Neural progenitor cell (in vitro differentiated cells): Measurements from ENCODE around the gene SPRR2A. TPM values are rescaled to one million over a fixed set of nuclear protein-coding genes. Genes with fewer than 3 reads are reported as not detected.
"Not testable (repeated sequence)": the region's sequence is repeated elsewhere in the genome, so short reads cannot be mapped to it uniquely, and the experiment has no call there.

Source experiments
- DNase-seq: peaks from one replicate; pipeline ENCODE4 v3.0.0-alpha.2; 2016; ENCODE audit warnings: low spot score
- H2AFZ ChIP-seq: fragments of 200-600 bp; sonication (generic); replicated peaks from 2 replicates; pipeline ENCODE4 v1.6.1; 2016; ENCODE audit warnings: antibody characterized with exemption
- H3F3A ChIP-seq: fragments of 200-600 bp; sonication (generic); 2 replicates; pipeline ENCODE4 v1.6.1; 2016; ENCODE audit warnings: antibody characterized with exemption, low read depth
- H3K27ac ChIP-seq: fragments of 200-600 bp; sonication (generic); 2 replicates; pipeline ENCODE4 v1.5.1; 2016; ENCODE audit warnings: mild to moderate bottlenecking
- H3K27me3 ChIP-seq: fragments of 200-600 bp; sonication (generic); 2 replicates; pipeline ENCODE4 v1.6.1; 2016; ENCODE audit warnings: mild to moderate bottlenecking, moderate library complexity
- H3K36me3 ChIP-seq: fragments of 200-600 bp; sonication (generic); 2 replicates; pipeline ENCODE4 v1.5.1; 2016
- H3K4me1 ChIP-seq: fragments of 200-600 bp; sonication (generic); 2 replicates; pipeline ENCODE4 v1.6.1; 2016; ENCODE audit warnings: mixed run types
- H3K4me2 ChIP-seq: fragments of 200-600 bp; sonication (generic); 2 replicates; pipeline ENCODE4 v1.6.1; 2016
- H3K4me3 ChIP-seq: fragments of 200-600 bp; sonication (generic); 2 replicates; pipeline ENCODE4 v1.5.1; 2016
- H3K79me2 ChIP-seq: fragments of 200-600 bp; sonication (generic); 2 replicates; pipeline ENCODE4 v1.6.1; 2016; ENCODE audit warnings: low read depth
- H3K9ac ChIP-seq: fragments of 200-600 bp; sonication (generic); 2 replicates; pipeline ENCODE4 v1.6.1; 2016
- H3K9me3 ChIP-seq: fragments of 200-600 bp; sonication (generic); 2 replicates; pipeline ENCODE4 v1.5.1; 2016; ENCODE audit warnings: low read depth
- H4K20me1 ChIP-seq: fragments of 200-600 bp; sonication (generic); 2 replicates; pipeline ENCODE4 v1.6.1; 2016; ENCODE audit warnings: low read depth
- H3K27ac Mint-ChIP-seq: 3 replicates; pipeline ENCODE4 v1.8.0; 2021; ENCODE audit warnings: mixed read lengths
- H3K27me3 Mint-ChIP-seq: 2 replicates; pipeline ENCODE4 v1.8.0; 2022; ENCODE audit warnings: low read depth, mild to moderate bottlenecking, inconsistent platforms, moderate library complexity, mixed read lengths; ENCODE audit not compliant: insufficient read depth
- H3K36me3 Mint-ChIP-seq: 3 replicates; pipeline ENCODE4 v1.8.0; 2021; ENCODE audit warnings: mixed read lengths
- H3K4me1 Mint-ChIP-seq: 3 replicates; pipeline ENCODE4 v1.8.0; 2021; ENCODE audit warnings: mixed read lengths
- H3K4me3 Mint-ChIP-seq: 3 replicates; pipeline ENCODE4 v1.8.0; 2021; ENCODE audit warnings: mild to moderate bottlenecking, moderate library complexity, mixed read lengths
- H3K9me3 Mint-ChIP-seq: 3 replicates; pipeline ENCODE4 v1.8.0; 2020; ENCODE audit warnings: mixed read lengths
- CTCF ChIP-seq: fragments of 200-600 bp; sonication (generic); IDR thresholded peaks from 2 replicates; pipeline ENCODE4 v1.5.1; 2017; ENCODE audit warnings: antibody characterized with exemption, mild to moderate bottlenecking
- EZH2 ChIP-seq: fragments of 200-600 bp; sonication (generic); IDR thresholded peaks from 2 replicates; pipeline ENCODE4 v1.6.1; 2017; ENCODE audit warnings: antibody characterized with exemption, mild to moderate bottlenecking, moderate library complexity
- EZH2phosphoT487 ChIP-seq: fragments of 200-600 bp; sonication (generic); IDR thresholded peaks from 2 replicates; pipeline ENCODE4 v1.6.1; 2017; ENCODE audit warnings: antibody characterized with exemption
- total RNA-seq: library from RNA; depleted of rRNA; stranded (reverse); fragments of >200 nt; gene quantifications from 2 replicates; pipeline ENCODE4 v1.2.3, GENCODE V29; 2015; ENCODE audit warnings: low replicate concordance

The SPRR2A gene
- total RNA-seq, 1 donor from 2014 or later = not detected

DNA sequence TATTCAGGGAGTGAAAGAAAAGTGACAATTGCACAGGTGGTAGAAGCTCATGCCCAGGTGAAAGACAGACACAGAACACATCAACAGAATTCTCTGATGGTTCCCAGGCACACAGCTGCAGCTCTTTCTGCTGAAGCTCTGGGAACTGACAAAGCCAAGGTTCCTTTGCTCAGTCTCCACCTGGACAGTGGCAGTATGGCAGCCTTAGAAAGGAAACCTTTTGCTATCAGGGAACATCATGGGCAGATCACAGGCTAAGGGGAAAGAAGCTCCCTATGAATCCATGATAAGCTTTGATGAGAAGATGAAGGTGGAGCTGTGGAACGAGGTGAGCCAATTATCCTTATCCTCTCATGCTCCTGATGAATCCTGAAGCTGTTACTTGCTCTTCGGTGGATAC, 12.9 kb upstream of the SPRR2A start:
- H3K9me3 Mint-ChIP-seq = no peaks in the 10 kb centered on the region
- Histone ChIP-seq H3K79me2 (no peaks in the 10 kb centered on the region), H3K4me2 (no peak overlapping the region), H3K27ac (no peak overlapping the region), H4K20me1 (no peaks in the 10 kb centered on the region), H3K36me3 (no peaks in the 10 kb centered on the region), H3K9ac (no peak overlapping the region), H2AFZ (no peak overlapping the region), H3K4me3 (no peak overlapping the region), H3K4me1 (no peaks in the 10 kb centered on the region), H3K27me3 (no peaks in the 10 kb centered on the region), H3K9me3 (peaks cover 12% of the 10 kb centered on the region), H3F3A (no peaks in the 10 kb centered on the region)
- DNase-seq = no peak
- H3K27ac Mint-ChIP-seq = no peak overlapping the region
- H3K4me3 Mint-ChIP-seq = no peak overlapping the region
- H3K27me3 Mint-ChIP-seq = no peaks in the 10 kb centered on the region
- H3K36me3 Mint-ChIP-seq = no peaks in the 10 kb centered on the region
- H3K4me1 Mint-ChIP-seq = no peaks in the 10 kb centered on the region
- TF ChIP-seq EZH2 = no peak
- TF ChIP-seq CTCF = no peak
- TF ChIP-seq EZH2phosphoT487 = no peak

DNA sequence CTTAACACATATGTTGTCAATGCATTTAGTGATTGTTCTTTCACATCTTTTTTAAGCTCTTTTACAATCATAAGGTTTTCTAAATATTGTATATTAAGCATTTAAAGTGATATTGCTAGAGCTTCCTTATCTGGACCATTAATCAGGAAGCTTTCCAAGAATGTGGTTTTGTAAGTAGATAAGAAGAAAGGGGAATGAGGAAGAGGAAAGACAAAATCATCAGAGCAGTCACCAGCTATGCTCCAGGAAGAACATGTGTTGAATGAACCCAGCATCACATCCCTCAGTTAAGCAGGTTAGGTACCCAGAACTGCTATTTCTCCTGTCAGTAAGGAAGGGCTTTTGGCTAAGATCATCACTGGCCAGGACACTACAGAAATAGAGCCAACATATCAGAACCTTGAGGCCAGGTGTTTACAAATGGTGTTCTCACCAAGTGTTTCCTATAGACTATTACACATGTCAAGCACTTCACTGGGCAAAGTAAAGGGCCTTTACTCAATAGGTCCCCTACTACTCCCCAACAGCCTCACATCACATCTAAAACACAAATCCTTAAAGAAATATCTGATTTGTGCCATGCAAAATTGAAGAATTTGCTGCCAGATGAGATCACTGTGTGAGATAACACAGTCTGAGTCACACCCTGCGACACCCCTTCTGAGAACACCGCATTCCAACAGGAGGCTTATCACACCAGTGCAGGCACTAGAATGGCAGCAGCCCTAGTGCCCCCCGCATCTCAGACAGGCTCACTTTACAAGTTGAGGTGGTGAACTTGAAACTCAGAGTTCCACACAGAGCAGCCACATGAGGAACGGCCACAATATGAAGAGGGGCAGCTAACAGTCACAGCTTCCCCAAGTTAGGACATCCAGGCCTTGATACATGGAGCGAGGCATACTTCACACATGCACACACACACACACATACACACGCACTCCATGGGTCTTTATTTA, 1.8 kb upstream of the SPRR2A start:
- no peaks in the 10 kb centered on the region for H3K27me3 Mint-ChIP-seq
- Histone ChIP-seq H3K27ac (no peak overlapping the region), H3K4me2 (no peak overlapping the region), H3K79me2 (no peaks in the 10 kb centered on the region), H3K4me3 (no peak overlapping the region), H2AFZ (no peak overlapping the region), H3F3A (no peaks in the 10 kb centered on the region), H3K9ac (no peak overlapping the region), H3K27me3 (no peaks in the 10 kb centered on the region), H3K9me3 (peaks cover 9% of the 10 kb centered on the region), H3K36me3 (no peaks in the 10 kb centered on the region), H3K4me1 (no peaks in the 10 kb centered on the region), H4K20me1 (no peaks in the 10 kb centered on the region)
- no peaks in the 10 kb centered on the region for H3K9me3 Mint-ChIP-seq
- H3K36me3 Mint-ChIP-seq = no peaks in the 10 kb centered on the region
- DNase-seq = no peak
- H3K27ac Mint-ChIP-seq = no peak overlapping the region
- TF ChIP-seq CTCF (no peak), EZH2 (no peak), EZH2phosphoT487 (no peak)
- no peak overlapping the region for H3K4me3 Mint-ChIP-seq
- H3K4me1 Mint-ChIP-seq = no peaks in the 10 kb centered on the region

DNA sequence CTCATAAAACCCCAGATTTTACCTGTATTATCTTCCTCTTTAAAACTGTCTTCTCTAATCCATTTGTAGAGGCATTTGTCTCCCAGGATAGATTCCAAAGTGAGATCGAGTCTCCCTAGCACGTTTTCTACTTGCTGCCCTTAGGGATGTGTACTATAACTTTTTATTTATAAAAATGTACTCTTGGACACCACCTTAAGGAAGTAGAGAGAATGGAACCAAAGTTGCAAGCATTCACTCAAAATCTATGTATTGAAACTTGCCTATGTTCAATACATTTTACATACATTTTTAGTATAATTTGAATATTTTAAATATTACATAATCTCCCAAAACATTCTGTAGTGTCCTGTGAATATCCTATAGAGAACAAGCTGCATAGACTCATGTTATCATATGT, 842 bp upstream of the SPRR2A start:
- TF ChIP-seq EZH2phosphoT487 (no peak), EZH2 (no peak), CTCF (no peak)
- Histone ChIP-seq H3K27me3 (no peaks in the 10 kb centered on the region), H3K36me3 (no peaks in the 10 kb centered on the region), H3K9me3 (peaks cover 4% of the 10 kb centered on the region), H3K4me1 (no peaks in the 10 kb centered on the region), H4K20me1 (no peaks in the 10 kb centered on the region), H3K27ac (no peak overlapping the region), H3F3A (no peaks in the 10 kb centered on the region), H3K79me2 (no peaks in the 10 kb centered on the region), H3K4me3 (no peak overlapping the region), H2AFZ (no peak overlapping the region), H3K4me2 (no peak overlapping the region), H3K9ac (no peak overlapping the region)
- H3K9me3 Mint-ChIP-seq = no peaks in the 10 kb centered on the region
- H3K36me3 Mint-ChIP-seq = no peaks in the 10 kb centered on the region
- H3K27me3 Mint-ChIP-seq = no peaks in the 10 kb centered on the region
- DNase-seq = no peak
- no peak overlapping the region for H3K27ac Mint-ChIP-seq
- no peaks in the 10 kb centered on the region for H3K4me1 Mint-ChIP-seq
- no peak overlapping the region for H3K4me3 Mint-ChIP-seq

GRCh38 chr1:153056111-153056510, 1.2 kb downstream of the SPRR2A start:
- H3K79me2 ChIP-seq, H3K4me1 ChIP-seq, H3K9ac ChIP-seq, H3K27me3 Mint-ChIP-seq, H3F3A ChIP-seq, H3K27ac ChIP-seq, H3K4me3 ChIP-seq, H3K27ac Mint-ChIP-seq, H3K4me1 Mint-ChIP-seq, H3K4me3 Mint-ChIP-seq, H3K36me3 ChIP-seq, H4K20me1 ChIP-seq, H2AFZ ChIP-seq, H3K9me3 Mint-ChIP-seq, DNase-seq, H3K27me3 ChIP-seq, H3K9me3 ChIP-seq, H3K36me3 Mint-ChIP-seq, H3K4me2 ChIP-seq: not testable (repeated sequence)
